22Rv1 (cell line): ENCODE measurements around the gene ABCA7.

Experiments used
- ZFX ChIP-seq: fragments of 450-650 bp; IDR thresholded peaks from 2 replicates; pipeline ENCODE4 v1.6.1; 2017; ENCODE audit warnings: antibody characterized with exemption, borderline replicate concordance
- TF ChIP-seq, protein P1 (sequence below): fragments of 450-650 bp; IDR thresholded peaks from 2 replicates; pipeline ENCODE4 v1.5.1; 2017; ENCODE audit warnings: mild to moderate bottlenecking

DNA sequence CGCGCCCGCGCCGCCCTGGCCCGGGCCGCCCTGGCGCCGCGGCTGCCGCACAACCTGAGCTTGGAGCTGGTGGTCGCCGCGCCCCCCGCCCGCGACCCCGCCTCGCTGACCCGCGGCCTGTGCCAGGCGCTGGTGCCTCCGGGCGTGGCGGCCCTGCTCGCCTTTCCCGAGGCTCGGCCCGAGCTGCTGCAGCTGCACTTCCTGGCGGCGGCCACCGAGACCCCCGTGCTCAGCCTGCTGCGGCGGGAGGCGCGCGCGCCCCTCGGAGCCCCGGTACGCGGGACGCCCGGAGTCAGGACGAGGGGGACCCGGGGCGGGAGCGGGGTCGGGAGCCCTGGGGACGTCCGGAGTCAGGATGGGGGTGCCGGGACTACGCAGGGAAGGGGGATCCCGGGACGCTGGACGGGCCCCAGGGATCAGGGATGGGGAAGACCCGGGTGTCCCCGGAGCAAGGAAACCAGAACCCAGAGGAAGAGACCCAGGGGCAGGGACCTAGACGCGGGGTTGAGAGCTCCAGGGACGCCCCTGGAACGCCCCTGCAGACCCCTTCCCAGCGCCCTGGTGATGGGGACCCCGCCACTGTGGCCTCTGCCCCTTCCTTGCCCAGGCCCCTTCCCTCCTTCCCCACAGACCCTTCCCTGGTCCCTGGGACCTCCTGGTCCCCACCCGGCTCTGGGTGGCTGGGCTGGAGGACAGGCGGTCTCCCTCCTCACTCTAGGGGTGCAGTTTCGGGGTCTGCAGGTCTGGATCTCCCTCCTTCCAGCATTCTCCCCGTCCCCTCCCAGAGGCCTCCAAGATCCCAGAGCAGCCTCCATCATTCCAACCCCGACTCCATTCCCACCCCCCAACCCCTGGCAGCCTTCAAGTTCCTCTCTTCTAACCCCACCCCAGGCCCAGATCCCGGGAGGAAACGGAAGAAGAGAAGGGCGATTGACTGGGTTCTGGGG is 39.0 kb upstream of the ABCA7 start:
- TF ChIP-seq, protein P1, sequence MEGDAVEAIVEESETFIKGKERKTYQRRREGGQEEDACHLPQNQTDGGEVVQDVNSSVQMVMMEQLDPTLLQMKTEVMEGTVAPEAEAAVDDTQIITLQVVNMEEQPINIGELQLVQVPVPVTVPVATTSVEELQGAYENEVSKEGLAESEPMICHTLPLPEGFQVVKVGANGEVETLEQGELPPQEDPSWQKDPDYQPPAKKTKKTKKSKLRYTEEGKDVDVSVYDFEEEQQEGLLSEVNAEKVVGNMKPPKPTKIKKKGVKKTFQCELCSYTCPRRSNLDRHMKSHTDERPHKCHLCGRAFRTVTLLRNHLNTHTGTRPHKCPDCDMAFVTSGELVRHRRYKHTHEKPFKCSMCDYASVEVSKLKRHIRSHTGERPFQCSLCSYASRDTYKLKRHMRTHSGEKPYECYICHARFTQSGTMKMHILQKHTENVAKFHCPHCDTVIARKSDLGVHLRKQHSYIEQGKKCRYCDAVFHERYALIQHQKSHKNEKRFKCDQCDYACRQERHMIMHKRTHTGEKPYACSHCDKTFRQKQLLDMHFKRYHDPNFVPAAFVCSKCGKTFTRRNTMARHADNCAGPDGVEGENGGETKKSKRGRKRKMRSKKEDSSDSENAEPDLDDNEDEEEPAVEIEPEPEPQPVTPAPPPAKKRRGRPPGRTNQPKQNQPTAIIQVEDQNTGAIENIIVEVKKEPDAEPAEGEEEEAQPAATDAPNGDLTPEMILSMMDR: no peak
- TF ChIP-seq ZFX: no peak
